AG04450 (cell line): ENCODE data around the gene C1orf159. TPM values are rescaled to one million over a fixed set of nuclear protein-coding genes. Genes with fewer than 3 reads are reported as not detected.

ENCODE experiments used
- CTCF ChIA-PET: fragments of 300-600, 350-600 bp; formaldehyde crosslinking; extraction: SDS; loops from one replicate; lab custom pipeline; 2022; ENCODE audit warnings: antibody characterized with exemption, inconsistent platforms; lab: Charles Lee
- POLR2A ChIA-PET: fragments of 350-600 bp; formaldehyde crosslinking; extraction: SDS; loops from one replicate; lab custom pipeline; 2021; ENCODE audit warnings: antibody characterized with exemption, inconsistent platforms; lab: Yijun Ruan, JAX
- DNase-seq: peaks from one replicate; pipeline ENCODE4 v3.0.0-alpha.2; 2011; ENCODE audit warnings: low read depth, low spot score
- H3K27ac ChIP-seq: one replicate; pipeline ENCODE4 v1.5.1; 2012; ENCODE audit warnings: low read depth, low read length, control low read depth
- H3K27me3 ChIP-seq: one replicate; pipeline ENCODE4 v1.6.0; 2012; ENCODE audit warnings: low read length; ENCODE audit not compliant: control insufficient read depth, insufficient read depth
- H3K4me3 ChIP-seq: 2 replicates; pipeline ENCODE4 v1.5.1; 2011; ENCODE audit warnings: mild to moderate bottlenecking, low read depth, low read length, control low read depth
- H3K9me3 ChIP-seq: 2 replicates; pipeline ENCODE4 v1.5.1; 2012; ENCODE audit warnings: low read length; ENCODE audit not compliant: control insufficient read depth, insufficient read depth
- polyA plus RNA-seq: library from polyadenylated mRNA; depleted of rRNA; stranded (reverse); fragments of >200 nt; gene quantifications from 2 replicates; pipeline ENCODE4 v1.2.3, GENCODE V29; 2011
- TF ChIP-seq, protein P1 (sequence below): IDR thresholded peaks from 2 replicates; pipeline ENCODE4 v1.5.1; 2011; ENCODE audit warnings: low read depth, low read length, control low read depth, inconsistent platforms

The C1orf159 gene
- polyA plus RNA-seq, 1 experiment: 2.3 TPM

DNA sequence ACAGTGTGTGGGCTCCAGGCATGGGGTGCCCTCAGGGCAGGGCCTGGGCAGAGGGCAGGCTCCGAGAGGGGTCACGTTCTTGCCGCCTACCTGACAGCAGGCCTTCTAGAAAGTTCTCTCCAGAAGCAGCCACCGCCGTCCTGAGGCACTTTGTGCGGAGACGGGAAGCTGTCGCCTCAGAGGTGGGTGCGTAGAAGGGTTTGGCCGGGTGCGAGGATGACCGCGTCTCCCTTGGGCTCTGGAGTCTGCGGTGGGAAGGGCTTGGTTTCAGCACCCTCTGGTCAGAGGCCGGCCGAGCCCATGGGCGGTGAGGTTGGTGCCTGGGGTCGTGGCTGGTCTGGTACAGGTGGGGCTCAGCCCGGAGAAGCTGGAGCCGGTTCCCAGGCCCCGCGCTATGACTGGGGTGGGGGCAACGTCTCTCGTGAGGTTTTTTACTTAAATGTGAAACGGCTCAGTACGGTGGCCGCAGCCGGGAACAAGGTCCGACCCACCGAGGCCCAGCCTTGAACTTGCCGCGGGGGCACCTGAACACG is 47.7 kb upstream of the C1orf159 start:
- Histone ChIP-seq H3K4me3 (no peak overlapping the region), H3K9me3 (peaks cover 4% of the 10 kb centered on the region; the same call in 1 of the 2 replicates), H3K27me3 (peaks cover 21% of the 10 kb centered on the region), H3K27ac (no peak overlapping the region)
- no peak for DNase-seq
- POLR2A ChIA-PET: no interaction called here
- TF ChIP-seq, protein P1, sequence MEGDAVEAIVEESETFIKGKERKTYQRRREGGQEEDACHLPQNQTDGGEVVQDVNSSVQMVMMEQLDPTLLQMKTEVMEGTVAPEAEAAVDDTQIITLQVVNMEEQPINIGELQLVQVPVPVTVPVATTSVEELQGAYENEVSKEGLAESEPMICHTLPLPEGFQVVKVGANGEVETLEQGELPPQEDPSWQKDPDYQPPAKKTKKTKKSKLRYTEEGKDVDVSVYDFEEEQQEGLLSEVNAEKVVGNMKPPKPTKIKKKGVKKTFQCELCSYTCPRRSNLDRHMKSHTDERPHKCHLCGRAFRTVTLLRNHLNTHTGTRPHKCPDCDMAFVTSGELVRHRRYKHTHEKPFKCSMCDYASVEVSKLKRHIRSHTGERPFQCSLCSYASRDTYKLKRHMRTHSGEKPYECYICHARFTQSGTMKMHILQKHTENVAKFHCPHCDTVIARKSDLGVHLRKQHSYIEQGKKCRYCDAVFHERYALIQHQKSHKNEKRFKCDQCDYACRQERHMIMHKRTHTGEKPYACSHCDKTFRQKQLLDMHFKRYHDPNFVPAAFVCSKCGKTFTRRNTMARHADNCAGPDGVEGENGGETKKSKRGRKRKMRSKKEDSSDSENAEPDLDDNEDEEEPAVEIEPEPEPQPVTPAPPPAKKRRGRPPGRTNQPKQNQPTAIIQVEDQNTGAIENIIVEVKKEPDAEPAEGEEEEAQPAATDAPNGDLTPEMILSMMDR: no peak
- CTCF ChIA-PET: no interaction called here

DNA sequence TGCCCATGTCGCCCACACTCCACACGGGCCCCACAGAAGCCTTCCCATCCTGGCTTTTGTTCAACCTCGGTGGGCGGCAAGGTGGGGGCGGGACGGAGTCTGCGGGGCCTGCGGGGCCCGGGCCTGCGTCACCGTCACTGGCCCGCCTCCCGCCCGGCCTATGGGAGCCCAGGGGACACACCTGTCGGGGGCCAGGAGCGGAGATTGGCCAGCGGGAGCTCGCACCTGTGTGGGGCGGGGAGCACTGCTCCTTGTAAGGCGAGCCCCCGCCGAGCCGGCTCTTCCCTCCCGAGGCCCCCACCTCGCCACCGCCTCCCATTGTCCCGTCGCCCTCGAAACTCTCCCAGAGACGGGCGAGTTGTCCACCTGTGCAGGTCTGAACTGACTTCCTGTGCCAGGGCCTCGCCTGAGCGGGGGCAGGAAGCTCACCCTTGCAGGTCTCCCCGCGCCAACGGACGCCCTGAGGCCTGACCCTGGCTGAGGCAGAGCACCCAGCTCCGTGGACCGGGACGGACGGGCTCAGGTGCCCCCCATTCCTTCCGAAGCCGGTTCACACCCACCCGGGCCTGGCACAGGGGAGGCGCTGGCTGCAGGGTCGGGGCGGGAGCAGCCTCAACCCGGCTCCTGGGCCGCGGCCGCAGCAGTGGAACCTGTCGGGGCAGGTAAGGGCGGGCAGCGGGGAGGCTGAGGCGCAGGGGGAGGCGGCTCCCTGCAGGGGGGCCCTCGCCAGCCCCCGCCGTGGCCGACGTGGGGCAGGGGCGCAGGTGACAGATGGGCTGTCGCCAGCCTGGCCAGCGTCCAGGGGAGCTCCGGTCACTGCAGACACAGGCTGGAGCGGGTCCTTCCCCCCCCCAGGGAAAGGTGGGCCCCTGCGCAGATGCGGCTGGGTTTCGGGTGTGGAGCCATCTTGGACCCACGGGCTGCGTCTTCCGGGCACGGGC is 47.0 kb upstream of the C1orf159 start:
- no peak overlapping the region for H3K27ac ChIP-seq
- peaks cover 4% of the 10 kb centered on the region; the same call in 1 of the 2 replicates for H3K9me3 ChIP-seq
- DNase-seq: no peak
- TF ChIP-seq, protein P1: no peak
- peaks cover 21% of the 10 kb centered on the region for H3K27me3 ChIP-seq
- ChIA-PET POLR2A (no interaction called here), CTCF (no interaction called here)
- H3K4me3 ChIP-seq: no peak overlapping the region

GRCh38 chr1:1161683-1162079 is 45.8 kb upstream of the C1orf159 start:
- peaks cover 4% of the 10 kb centered on the region; the same call in 1 of the 2 replicates for H3K9me3 ChIP-seq
- DNase-seq: no peak
- TF ChIP-seq, protein P1: no peak
- H3K4me3 ChIP-seq: no peak overlapping the region
- no peak overlapping the region for H3K27ac ChIP-seq
- CTCF ChIA-PET: interaction anchor here (0.6 kb wide), 1 partner anchor 71 kb away, joined by 3 read pairs; the partner anchor contains the start of gene B3GALT6
- H3K27me3 ChIP-seq: peaks cover 17% of the 10 kb centered on the region
- POLR2A ChIA-PET: no interaction called here

GRCh38 chr1:1161078-1161682 is 45.3 kb upstream of the C1orf159 start:
- H3K4me3 ChIP-seq: no peak overlapping the region
- TF ChIP-seq, protein P1: no peak
- POLR2A ChIA-PET: no interaction called here
- CTCF ChIA-PET: no interaction called here
- DNase-seq: no peak
- H3K27me3 ChIP-seq: peaks cover 17% of the 10 kb centered on the region
- no peak overlapping the region for H3K27ac ChIP-seq
- H3K9me3 ChIP-seq: peaks cover 7% of the 10 kb centered on the region; the same call in 1 of the 2 replicates
